A673 (cell line): ENCODE data around the gene EGLN2.

ENCODE experiments used
- EZH2 ChIP-seq: fragments of 200-600 bp; sonication (generic); IDR thresholded peaks from 2 replicates; pipeline ENCODE4 v1.6.1; 2017; ENCODE audit warnings: borderline replicate concordance, low read depth, mild to moderate bottlenecking, mixed read lengths, antibody characterized with exemption, low read length; ENCODE audit not compliant: poor library complexity, severe bottlenecking
- TF ChIP-seq, protein P1 (sequence below): fragments of 300-800, 200-600 bp; sonication (generic); conservative IDR thresholded peaks from 2 replicates; pipeline ENCODE4 v1.5.1; 2017; ENCODE audit warnings: low read depth, mild to moderate bottlenecking, antibody characterized with exemption, low read length, moderate library complexity, mixed read lengths

DNA sequence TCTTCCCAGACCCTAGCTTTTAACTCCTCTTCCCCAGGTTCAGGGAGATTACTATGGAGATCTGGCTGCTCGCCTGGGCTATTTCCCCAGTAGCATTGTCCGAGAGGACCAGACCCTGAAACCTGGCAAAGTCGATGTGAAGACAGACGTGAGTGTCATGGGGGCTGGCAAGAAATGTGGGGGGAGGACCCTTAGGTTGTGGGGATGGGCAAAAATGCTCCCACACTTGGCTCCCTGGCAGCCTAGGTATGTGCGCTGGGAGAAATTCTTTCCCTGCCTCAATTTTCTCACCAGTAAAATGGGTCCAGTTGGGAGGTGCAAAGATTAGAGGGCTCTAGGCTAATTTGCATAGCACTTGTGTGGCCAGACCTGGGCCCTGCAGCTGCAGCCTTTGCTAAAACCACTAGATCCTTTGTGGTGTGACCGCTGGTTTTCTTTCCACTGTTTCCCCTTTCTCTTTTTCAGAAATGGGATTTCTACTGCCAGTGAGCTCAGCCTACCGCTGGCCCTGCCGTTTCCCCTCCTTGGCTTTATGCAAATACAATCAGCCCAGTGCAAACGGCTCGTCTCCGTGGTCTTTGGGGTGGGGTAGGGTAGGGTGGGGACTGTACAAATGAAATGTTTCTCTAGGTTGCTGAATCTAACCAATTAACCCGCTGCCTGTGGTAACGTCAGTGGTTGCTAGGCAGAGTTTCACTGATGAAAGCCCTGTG lies 21.9 kb upstream of the EGLN2 start:
- TF ChIP-seq, protein P1, sequence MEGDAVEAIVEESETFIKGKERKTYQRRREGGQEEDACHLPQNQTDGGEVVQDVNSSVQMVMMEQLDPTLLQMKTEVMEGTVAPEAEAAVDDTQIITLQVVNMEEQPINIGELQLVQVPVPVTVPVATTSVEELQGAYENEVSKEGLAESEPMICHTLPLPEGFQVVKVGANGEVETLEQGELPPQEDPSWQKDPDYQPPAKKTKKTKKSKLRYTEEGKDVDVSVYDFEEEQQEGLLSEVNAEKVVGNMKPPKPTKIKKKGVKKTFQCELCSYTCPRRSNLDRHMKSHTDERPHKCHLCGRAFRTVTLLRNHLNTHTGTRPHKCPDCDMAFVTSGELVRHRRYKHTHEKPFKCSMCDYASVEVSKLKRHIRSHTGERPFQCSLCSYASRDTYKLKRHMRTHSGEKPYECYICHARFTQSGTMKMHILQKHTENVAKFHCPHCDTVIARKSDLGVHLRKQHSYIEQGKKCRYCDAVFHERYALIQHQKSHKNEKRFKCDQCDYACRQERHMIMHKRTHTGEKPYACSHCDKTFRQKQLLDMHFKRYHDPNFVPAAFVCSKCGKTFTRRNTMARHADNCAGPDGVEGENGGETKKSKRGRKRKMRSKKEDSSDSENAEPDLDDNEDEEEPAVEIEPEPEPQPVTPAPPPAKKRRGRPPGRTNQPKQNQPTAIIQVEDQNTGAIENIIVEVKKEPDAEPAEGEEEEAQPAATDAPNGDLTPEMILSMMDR: no peak
- no peak for TF ChIP-seq EZH2
